ENCODE measurements around the gene LRRC73. TPM values are rescaled to one million over a fixed set of nuclear protein-coding genes. Genes with fewer than 3 reads are reported as not detected.
"Not testable (repeated sequence)": the region's sequence is repeated elsewhere in the genome, so short reads cannot be mapped to it uniquely, and the experiment has no call there.

Gene LRRC73
- total RNA-seq, 1 donor from 2014 or later = not detected

DNA sequence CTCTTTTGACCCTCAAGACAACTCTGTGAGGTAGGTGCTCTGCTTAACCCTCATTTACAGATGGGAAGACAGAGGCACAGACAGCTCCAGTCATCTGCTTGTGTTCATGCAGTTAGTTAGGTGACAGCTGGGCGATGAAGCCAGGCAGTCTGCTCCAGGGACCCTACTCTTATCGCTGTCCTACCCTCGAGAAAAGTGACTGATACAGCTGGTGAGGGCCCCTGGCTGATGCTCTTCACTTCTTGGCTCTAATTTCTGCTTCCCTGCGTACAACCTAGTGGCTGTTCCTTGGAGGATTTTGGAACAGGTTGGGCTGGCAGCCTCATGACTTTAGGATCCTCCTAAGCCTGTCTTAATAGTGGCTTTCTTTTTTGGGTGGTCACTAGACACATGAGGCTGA is 41.9 kb downstream of the LRRC73 start:
- Histone ChIP-seq H3K4me3 (ENCODE audit: low read depth, low read length) (no peak overlapping the region), H3K36me3 (ENCODE audit: control insufficient read depth, insufficient read depth, low read length) (no peaks in the 10 kb centered on the region), H3K27me3 (ENCODE audit: control insufficient read depth, insufficient read depth, low read length) (peaks cover 1% of the 10 kb centered on the region)
- TF ChIP-seq, protein P1, sequence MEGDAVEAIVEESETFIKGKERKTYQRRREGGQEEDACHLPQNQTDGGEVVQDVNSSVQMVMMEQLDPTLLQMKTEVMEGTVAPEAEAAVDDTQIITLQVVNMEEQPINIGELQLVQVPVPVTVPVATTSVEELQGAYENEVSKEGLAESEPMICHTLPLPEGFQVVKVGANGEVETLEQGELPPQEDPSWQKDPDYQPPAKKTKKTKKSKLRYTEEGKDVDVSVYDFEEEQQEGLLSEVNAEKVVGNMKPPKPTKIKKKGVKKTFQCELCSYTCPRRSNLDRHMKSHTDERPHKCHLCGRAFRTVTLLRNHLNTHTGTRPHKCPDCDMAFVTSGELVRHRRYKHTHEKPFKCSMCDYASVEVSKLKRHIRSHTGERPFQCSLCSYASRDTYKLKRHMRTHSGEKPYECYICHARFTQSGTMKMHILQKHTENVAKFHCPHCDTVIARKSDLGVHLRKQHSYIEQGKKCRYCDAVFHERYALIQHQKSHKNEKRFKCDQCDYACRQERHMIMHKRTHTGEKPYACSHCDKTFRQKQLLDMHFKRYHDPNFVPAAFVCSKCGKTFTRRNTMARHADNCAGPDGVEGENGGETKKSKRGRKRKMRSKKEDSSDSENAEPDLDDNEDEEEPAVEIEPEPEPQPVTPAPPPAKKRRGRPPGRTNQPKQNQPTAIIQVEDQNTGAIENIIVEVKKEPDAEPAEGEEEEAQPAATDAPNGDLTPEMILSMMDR (IDR thresholded peaks at IDR 0.05; ENCODE audit: insufficient read depth, low read length, poor library complexity, severe bottlenecking) = no peak
- DNase-seq (ENCODE audit: low read depth) = no peak

DNA sequence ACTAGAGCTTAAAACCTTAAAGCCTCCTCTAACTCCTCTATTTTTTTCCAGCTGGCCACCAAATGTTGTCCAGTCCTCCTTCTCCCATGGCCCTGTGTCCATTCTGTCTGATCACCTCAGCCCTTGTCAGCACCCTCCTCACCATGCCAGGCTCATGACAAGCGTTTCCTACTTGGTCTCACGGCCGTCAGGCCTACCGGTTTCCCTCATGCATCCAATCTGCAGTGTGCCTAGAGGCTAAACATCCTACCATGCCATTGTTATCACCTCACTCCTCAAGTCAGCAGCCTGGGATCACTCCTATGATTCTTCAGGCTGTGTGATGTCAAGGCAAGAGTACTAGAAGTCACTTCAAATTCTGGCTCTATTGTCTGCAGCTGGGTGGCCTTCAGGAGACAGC is 42.4 kb downstream of the LRRC73 start:
- Histone ChIP-seq H3K27me3 (ENCODE audit: control insufficient read depth, insufficient read depth, low read length) (peaks cover 3% of the 10 kb centered on the region), H3K4me3 (ENCODE audit: low read depth, low read length) (no peak overlapping the region), H3K36me3 (ENCODE audit: control insufficient read depth, insufficient read depth, low read length) (no peaks in the 10 kb centered on the region)
- TF ChIP-seq, protein P1 (IDR thresholded peaks at IDR 0.05; ENCODE audit: insufficient read depth, low read length, poor library complexity, severe bottlenecking) = no peak
- no peak for DNase-seq (ENCODE audit: low read depth)

DNA sequence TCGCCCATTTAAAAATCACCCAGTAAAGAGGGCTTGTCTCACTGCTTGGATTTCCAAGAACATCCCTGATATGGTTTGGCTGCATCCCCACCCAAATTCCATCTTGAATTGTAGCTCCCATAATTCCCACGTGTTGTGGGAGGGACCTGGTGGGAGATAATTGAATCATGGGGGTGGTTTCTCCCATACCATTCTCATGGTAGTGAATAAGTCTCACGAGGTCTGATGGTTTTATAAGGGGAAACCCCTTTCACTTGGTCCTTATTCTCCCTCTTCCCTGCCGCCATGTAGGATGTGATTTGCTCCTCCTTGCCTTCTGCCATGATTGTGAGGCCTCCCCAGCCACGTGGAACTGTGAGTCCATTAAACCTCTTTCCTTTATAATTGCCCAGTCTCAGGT is 42.9 kb downstream of the LRRC73 start:
- H3K36me3 ChIP-seq (ENCODE audit: control insufficient read depth, insufficient read depth, low read length); H3K27me3 ChIP-seq (ENCODE audit: control insufficient read depth, insufficient read depth, low read length); DNase-seq (ENCODE audit: low read depth); H3K4me3 ChIP-seq (ENCODE audit: low read depth, low read length): not testable (repeated sequence)

DNA sequence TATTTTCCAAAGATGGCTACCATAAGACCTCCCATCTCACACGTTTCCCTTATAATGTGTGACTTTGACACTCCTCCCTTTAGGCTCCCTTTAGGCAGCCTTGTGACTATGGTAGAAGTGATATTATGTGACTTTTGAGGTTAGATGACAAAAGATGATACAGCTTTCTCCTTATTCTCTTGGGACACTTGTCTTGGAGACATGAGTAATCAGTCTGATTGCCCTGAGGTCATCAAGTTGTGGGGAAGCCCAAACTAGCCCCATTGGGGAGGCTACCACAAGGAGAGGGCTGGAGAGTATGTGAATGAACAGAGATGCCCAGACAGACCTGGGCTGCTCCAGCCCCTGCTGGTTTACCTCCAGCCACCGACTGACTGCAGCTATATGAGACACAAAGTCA is 44.2 kb downstream of the LRRC73 start:
- no peak for DNase-seq (ENCODE audit: low read depth)
- peaks cover 10% of the 10 kb centered on the region for H3K27me3 ChIP-seq (ENCODE audit: control insufficient read depth, insufficient read depth, low read length)
- H3K4me3 ChIP-seq (ENCODE audit: low read depth, low read length) = no peak overlapping the region
- no peaks in the 10 kb centered on the region for H3K36me3 ChIP-seq (ENCODE audit: control insufficient read depth, insufficient read depth, low read length)
- TF ChIP-seq, protein P1 (IDR thresholded peaks at IDR 0.05; ENCODE audit: insufficient read depth, low read length, poor library complexity, severe bottlenecking) = no peak

DNA sequence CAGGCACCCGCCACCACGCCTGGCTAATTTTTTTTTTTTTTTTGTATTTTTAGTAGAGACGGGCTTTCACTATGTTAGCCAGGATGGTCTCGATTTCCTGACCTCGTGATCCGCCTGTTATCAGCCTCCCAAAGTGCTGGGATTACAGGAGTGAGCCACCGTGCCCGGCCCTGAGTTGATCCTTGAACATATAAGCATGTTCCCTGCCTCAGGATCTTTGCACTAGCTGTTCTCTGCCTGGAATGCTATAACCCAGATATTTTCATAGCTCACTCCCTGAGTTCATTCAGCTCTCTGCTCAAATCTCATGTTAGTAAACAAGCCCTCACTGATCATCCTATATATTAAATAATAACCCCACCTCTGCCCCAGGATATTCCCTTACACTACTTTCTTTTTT is 45.8 kb downstream of the LRRC73 start:
- peaks cover 10% of the 10 kb centered on the region for H3K27me3 ChIP-seq (ENCODE audit: control insufficient read depth, insufficient read depth, low read length)
- no peak overlapping the region for H3K4me3 ChIP-seq (ENCODE audit: low read depth, low read length)
- DNase-seq (ENCODE audit: low read depth) = no peak
- TF ChIP-seq, protein P1 (IDR thresholded peaks at IDR 0.05; ENCODE audit: insufficient read depth, low read length, poor library complexity, severe bottlenecking) = no peak
- H3K36me3 ChIP-seq (ENCODE audit: control insufficient read depth, insufficient read depth, low read length) = no peaks in the 10 kb centered on the region

DNA sequence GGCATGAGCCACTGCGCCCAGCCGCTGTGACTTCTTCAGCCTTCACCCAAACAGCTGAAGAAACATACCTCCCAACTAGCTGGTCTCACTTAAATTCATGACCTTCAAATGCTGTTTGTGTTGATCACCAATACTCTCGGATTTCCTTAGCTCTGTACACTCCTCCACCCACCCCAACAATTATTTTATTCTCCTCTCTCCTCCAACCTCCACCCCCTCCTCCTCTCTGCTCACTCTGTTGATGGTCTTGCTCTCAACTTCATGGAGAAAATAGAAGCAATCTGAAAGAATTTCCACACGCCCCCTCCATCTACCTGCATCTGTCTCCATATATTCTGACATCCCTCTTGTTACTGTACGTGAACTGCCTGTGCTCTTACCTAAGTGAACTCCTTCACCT is 48.2 kb downstream of the LRRC73 start:
- peaks cover 10% of the 10 kb centered on the region for H3K27me3 ChIP-seq (ENCODE audit: control insufficient read depth, insufficient read depth, low read length)
- no peak for DNase-seq (ENCODE audit: low read depth)
- TF ChIP-seq, protein P1 (IDR thresholded peaks at IDR 0.05; ENCODE audit: insufficient read depth, low read length, poor library complexity, severe bottlenecking) = no peak
- no peaks in the 10 kb centered on the region for H3K36me3 ChIP-seq (ENCODE audit: control insufficient read depth, insufficient read depth, low read length)
- H3K4me3 ChIP-seq (ENCODE audit: low read depth, low read length) = no peak overlapping the region

All from kidney epithelial cell (primary cell).